Subcutaneous adipose tissue (tissue), 4 donors: Measurements from ENCODE around the gene ELAC1. TPM values are rescaled to one million over a fixed set of nuclear protein-coding genes. Genes with fewer than 3 reads are reported as not detected.

ENCODE experiments used
- CTCF ChIP-seq: fragments of 450-650 bp; IDR thresholded peaks from one replicate; pipeline ENCODE4 v1.5.1; 2016; ENCODE audit warnings: low read depth, mild to moderate bottlenecking, control low read depth, antibody characterized with exemption, moderate library complexity
- total RNA-seq, 4 donors: library from RNA; depleted of rRNA; stranded (reverse); fragments of >200 nt; gene quantifications; one replicate each; pipeline ENCODE4 v1.1.0, GENCODE V29; 2016

Gene ELAC1
- total RNA-seq, 4 donors from 2014 or later = 4.4 to 11.0 (median 4.9) TPM

DNA sequence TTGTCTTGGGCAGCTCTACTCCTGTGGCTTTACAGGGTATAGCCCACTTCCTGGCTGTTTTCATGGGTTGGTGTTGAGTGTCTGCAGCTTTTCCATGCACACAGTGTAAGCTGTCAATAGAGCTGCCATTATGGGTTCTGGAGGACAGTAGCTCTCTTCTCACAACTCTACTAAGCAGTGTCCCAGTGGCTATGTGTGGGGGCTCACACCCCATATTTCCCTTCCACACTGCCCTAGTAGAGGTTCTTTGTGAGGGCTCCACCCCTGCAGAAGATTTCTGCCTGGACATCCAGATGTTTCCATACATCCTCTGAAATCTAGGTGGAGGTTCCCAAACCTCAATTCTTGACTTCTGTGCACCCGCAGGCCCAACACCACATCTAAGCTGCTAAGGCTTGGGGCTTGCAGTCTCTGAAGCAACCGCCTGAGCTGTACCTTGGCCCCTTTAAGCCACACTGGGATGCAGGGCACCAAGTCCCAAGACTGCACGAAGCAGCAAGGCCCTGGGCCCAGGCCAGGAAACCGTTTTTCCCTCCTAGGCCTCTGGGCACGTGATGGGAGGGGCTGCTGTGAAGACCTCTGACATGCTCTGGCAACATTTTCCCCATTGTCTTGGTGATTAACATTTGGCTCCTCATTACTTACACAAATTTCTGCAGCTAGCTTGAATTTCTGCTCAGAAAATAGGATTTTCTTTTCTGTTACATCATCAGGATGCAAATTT is 9.4 kb downstream of the ELAC1 start:
- TF ChIP-seq CTCF = no peak

- TF ChIP-seq CTCF = no peak
These were observed 13.5 kb downstream of the ELAC1 start for GRCh38 chr18:50981381-50981780.

DNA sequence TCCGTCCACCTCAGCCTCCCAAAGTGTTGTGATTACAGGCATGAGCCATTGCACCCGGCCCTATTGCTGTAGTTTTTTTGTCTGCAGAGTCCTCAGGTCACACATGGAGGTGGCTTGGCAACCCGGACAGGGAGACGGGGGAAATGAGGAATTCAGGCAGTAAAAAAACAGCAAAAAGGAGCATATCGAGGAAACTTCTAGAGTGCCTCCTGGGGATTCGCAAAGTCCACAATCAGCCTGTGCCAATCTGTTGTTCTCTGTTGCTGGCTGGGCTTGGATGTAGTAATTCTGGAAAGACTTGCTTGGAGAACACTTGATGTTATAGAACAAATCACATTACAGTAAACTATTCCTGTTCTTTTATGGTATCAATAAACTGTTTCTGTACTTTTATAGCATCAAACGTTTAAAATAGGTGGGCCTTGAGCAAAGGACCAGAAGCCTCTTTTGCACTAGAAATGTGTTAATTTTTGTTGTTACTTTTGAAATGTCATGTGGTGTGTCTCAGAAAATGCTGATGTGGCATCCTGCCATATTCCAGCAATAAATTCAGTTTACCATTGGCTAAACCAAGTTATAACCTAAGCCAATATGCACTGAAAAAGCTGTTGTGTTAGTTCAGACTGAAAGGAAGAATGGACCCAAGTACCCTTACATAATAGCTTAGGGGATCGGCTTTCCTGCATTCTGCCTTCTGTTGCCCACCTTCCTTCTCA is 14.4 kb downstream of the ELAC1 start:
- TF ChIP-seq CTCF = no peak

GRCh38 chr18:50982802-50983179 is 15.0 kb downstream of the ELAC1 start:
- TF ChIP-seq CTCF = no peak

GRCh38 chr18:50986360-50987087 is 18.7 kb downstream of the ELAC1 start:
- no peak for TF ChIP-seq CTCF

GRCh38 chr18:50987261-50987660 is 19.4 kb downstream of the ELAC1 start:
- TF ChIP-seq CTCF = no peak

GRCh38 chr18:50989711-50990110 is 21.9 kb downstream of the ELAC1 start:
- TF ChIP-seq CTCF = no peak
